GM21529 (cell line): Measurements from ENCODE around the gene SHTN1.

Experiments used
- ATAC-seq: cut with Tn5 transposase; IDR thresholded peaks from one replicate; pipeline ENCODE4 v1.9.1; 2021; ENCODE audit not compliant: unreplicated experiment

The SHTN1 gene

GRCh38 chr10:116985611-116986010 lies 19.4 kb downstream of the SHTN1 start:
- ATAC-seq: no peak

- ATAC-seq: no peak
These were observed 20.6 kb downstream of the SHTN1 start for GRCh38 chr10:116984202-116984990.

- no peak for ATAC-seq
These were observed 24.9 kb downstream of the SHTN1 start for GRCh38 chr10:116980041-116980440.

- ATAC-seq: no peak
These were observed 26.1 kb downstream of the SHTN1 start for GRCh38 chr10:116978901-116979300.

- no peak for ATAC-seq
These were observed 30.5 kb downstream of the SHTN1 start for GRCh38 chr10:116974456-116975005.

- ATAC-seq: no peak
These were observed 31.0 kb downstream of the SHTN1 start for GRCh38 chr10:116973946-116974455.

- ATAC-seq: no peak
These were observed 31.5 kb downstream of the SHTN1 start for GRCh38 chr10:116973371-116973905.

GRCh38 chr10:116972131-116972530 lies 32.9 kb downstream of the SHTN1 start:
- no peak for ATAC-seq

GRCh38 chr10:116970050-116970449 lies 34.9 kb downstream of the SHTN1 start:
- no peak for ATAC-seq

- no peak for ATAC-seq
These were observed 36.7 kb downstream of the SHTN1 start for GRCh38 chr10:116968331-116968730.

GRCh38 chr10:116961406-116962251 lies 43.4 kb downstream of the SHTN1 start:
- ATAC-seq: no peak

GRCh38 chr10:116960066-116960776 lies 44.8 kb downstream of the SHTN1 start:
- ATAC-seq: no peak

GRCh38 chr10:116952729-116953128 lies 52.3 kb downstream of the SHTN1 start:
- ATAC-seq: no peak

- peak; percentile 56 for ATAC-seq
These were observed 56.5 kb downstream of the SHTN1 start for GRCh38 chr10:116948530-116948870.

- ATAC-seq: peak; percentile 60
These were observed 57.0 kb downstream of the SHTN1 start for GRCh38 chr10:116947841-116948529.

- no peak for ATAC-seq
These were observed 60.1 kb downstream of the SHTN1 start for GRCh38 chr10:116944911-116945310.

- ATAC-seq: no peak
These were observed 73.2 kb downstream of the SHTN1 start for GRCh38 chr10:116931806-116932205.

GRCh38 chr10:116926426-116926825 lies 78.6 kb downstream of the SHTN1 start:
- no peak for ATAC-seq

- no peak for ATAC-seq
These were observed 79.9 kb downstream of the SHTN1 start for GRCh38 chr10:116925056-116925455.

- ATAC-seq: no peak
These were observed 85.3 kb downstream of the SHTN1 start for GRCh38 chr10:116919706-116920105.
